Pancreas (tissue), 10 donors: ENCODE data around the gene FOXA2. TPM values are rescaled to one million over a fixed set of nuclear protein-coding genes. Genes with fewer than 3 reads are reported as not detected.

Experiments used
- ATAC-seq, 4 donors: fragments of 200-7000 bp; cut with Tn5 transposase; one replicate each; pipeline versions ENCODE4 v1.8.0 to v1.9.1; 2020; ENCODE audit warnings: mild to moderate bottlenecking in 4 of 4, moderate library complexity in 4 of 4
- DNase-seq, 6 donors: peaks; one replicate each; pipeline ENCODE4 v3.0.0-alpha.2; 2020
- FAIRE-seq: peaks from 2 replicates; lab custom pipeline; 2012; peaks lifted over from hg19 to GRCh38; lab: Jason Lieb, UNC
- H3K27ac ChIP-seq, 4 donors: fragments of 200-600 bp; sonication (generic); 1 replicate in 3 of 4; 2 replicates in 1 of 4; pipeline versions ENCODE4 v1.5.0 to v1.8.0; 2020
- H3K27me3 ChIP-seq, 4 donors: fragments of 200-600 bp; one replicate each; pipeline ENCODE4 v1.8.0; 2021
- H3K36me3 ChIP-seq, 3 donors: fragments of 200-600 bp; sonication (generic) in 1 of 3; one replicate each; pipeline versions ENCODE4 v1.5.0 to v1.8.0; 2020 to 2021
- H3K4me1 ChIP-seq, 3 donors: fragments of 200-600 bp; one replicate each; pipeline ENCODE4 v1.8.0; 2021
- H3K4me3 ChIP-seq, 4 donors: fragments of 200-600 bp; sonication (generic) in 2 of 4; one replicate each; pipeline versions ENCODE4 v1.5.0 to v1.8.0; 2020 to 2021
- H3K9me3 ChIP-seq, 4 donors: fragments of 200-600 bp; one replicate each; pipeline ENCODE4 v1.8.0; 2021
- WGBS, 2 donors: extraction: QIAGEN DNeasy Blood & Tissue Kit; methylation state at CpG; one replicate each; pipeline ENCODE4 v1.1.7; 2013; 5-methylcytosine and 5-hydroxymethylcytosine counted together
- intact Hi-C, 3 donors: fragments of 100-400 bp; cut with DNase I; formaldehyde crosslinking; loops; one replicate each; pipeline versions ENCODE4 v1.11.1 to v1.14.2; 2022
- polyA plus RNA-seq, 2 donors: library from polyadenylated mRNA; stranded (reverse); fragments of 200-250 nt; gene quantifications; one replicate each; pipeline ENCODE4 v1.2.3, GENCODE V29; 2013
- total RNA-seq, 6 donors: library from RNA; stranded (reverse); fragmentation: NEBNext Ultra II Directional in 4 of 6; extraction: Animal tissue kit (Norgen Biotek cat#: 25700) in 4 of 6; gene quantifications; one replicate each; pipeline versions ENCODE4 v1.2.1 to v1.2.4, GENCODE V29; 2021 to 2023
- TF ChIP-seq, protein P1 (sequence below), 4 donors: fragments of 200-600 bp; sonication (generic) in 3 of 4; IDR thresholded peaks; one replicate each; pipeline versions ENCODE4 v1.5.0 to v1.8.0; 2021; ENCODE audit warnings: antibody characterized with exemption in 4 of 4
- donor health status: healthy with polysubstance abuse.
- donor health status: DM: no; HTN: no; CAD: no; lungs with moderate emphysema.
- donor health status: DM: no; HTN: no; CAD: no.
- donor health status: control.
- donor health status: control.
- donor health status: Bipolar disorder and iron deficiency.
- donor health status: DM: yes; HTN: yes; CAD: no.
- donor health status: DM: no; HTN: no; CAD: no.
- donor health status: DM: no; HTN: no; CAD: no.
- donor health status: DM: yes; HTN: yes; CAD: no.

Gene FOXA2
- total and polyA plus RNA-seq, 8 donors, result 14.2 to 30.4 (median 18.3) TPM

DNA sequence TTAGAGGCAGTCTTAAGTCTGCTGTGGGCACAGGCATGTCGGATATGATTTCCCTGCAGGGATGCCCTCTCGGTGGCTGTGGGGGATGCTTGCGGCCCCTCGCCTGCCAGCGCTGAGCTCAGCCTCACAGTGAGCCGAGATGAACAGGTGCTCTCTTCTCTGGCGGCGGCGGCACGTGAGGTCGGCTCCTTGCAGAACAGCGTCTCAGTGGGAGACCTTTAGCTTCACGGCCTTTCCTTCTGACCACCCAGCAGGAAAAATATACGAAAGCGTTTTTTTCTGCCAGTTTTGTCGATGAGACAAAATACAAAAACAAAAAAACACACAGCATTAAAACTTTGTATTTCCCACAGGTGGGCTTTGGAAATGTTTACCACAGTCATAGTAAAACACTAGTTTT lies 23.6 kb downstream of the FOXA2 start:
- ATAC-seq, result no peak
- Histone ChIP-seq H3K27ac (no peak overlapping the region), H3K36me3 (peaks cover 0 to 5% (median 0%) of the 10 kb centered on the region in 3 donors), H3K9me3 (no peaks in the 10 kb centered on the region), H3K4me1 (peaks cover 14 to 23% (median 17%) of the 10 kb centered on the region in 3 donors), H3K4me3 (no peak overlapping the region), H3K27me3 (no peaks in the 10 kb centered on the region)
- DNase-seq, result no peak
- TF ChIP-seq, protein P1, sequence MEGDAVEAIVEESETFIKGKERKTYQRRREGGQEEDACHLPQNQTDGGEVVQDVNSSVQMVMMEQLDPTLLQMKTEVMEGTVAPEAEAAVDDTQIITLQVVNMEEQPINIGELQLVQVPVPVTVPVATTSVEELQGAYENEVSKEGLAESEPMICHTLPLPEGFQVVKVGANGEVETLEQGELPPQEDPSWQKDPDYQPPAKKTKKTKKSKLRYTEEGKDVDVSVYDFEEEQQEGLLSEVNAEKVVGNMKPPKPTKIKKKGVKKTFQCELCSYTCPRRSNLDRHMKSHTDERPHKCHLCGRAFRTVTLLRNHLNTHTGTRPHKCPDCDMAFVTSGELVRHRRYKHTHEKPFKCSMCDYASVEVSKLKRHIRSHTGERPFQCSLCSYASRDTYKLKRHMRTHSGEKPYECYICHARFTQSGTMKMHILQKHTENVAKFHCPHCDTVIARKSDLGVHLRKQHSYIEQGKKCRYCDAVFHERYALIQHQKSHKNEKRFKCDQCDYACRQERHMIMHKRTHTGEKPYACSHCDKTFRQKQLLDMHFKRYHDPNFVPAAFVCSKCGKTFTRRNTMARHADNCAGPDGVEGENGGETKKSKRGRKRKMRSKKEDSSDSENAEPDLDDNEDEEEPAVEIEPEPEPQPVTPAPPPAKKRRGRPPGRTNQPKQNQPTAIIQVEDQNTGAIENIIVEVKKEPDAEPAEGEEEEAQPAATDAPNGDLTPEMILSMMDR (IDR thresholded peaks at IDR 0.05), result no peak
- intact Hi-C loops, result no loop called here
- no peak for FAIRE-seq
- WGBS, 2 donors, result 80 to 84% methylated on average over 16 of the region's 16 CpGs

DNA sequence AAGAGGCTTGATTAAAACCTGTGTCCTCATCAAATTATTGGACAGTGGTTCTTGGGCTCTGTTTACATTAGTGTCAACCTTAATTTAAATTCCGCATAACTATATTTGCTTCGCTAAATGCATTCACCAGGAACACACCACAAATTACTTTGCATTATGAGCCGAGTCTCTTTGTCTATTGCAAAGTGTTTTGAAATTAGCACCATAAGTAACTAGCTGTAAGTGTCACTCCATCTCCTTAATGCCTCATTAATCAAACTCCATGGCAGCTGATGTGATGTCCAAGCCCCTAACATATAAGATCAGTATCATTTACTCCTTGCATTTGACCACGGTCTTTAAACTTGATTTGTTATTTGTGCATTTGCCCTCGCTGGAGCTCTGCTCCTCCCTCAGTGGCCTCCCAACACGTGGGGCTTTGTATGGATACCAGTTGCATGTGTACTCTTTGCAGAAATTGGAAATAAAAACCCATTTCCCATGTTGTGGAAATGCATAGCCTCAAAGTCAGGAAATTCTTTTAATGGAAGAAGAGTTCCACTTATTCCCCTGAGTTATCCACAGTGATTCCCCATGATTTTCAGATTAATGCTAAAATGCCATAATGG lies 24.6 kb downstream of the FOXA2 start:
- TF ChIP-seq, protein P1 (IDR thresholded peaks at IDR 0.05), result no peak
- Histone ChIP-seq H3K9me3 (no peaks in the 10 kb centered on the region), H3K4me3 (no peak overlapping the region), H3K4me1 (peaks cover 14 to 23% (median 17%) of the 10 kb centered on the region in 3 donors), H3K27me3 (no peaks in the 10 kb centered on the region), H3K36me3 (peaks cover 0 to 2% (median 0%) of the 10 kb centered on the region in 3 donors), H3K27ac (no peak overlapping the region)
- intact Hi-C loops, result no loop called here
- WGBS, 2 donors, result 78 to 81% methylated on average over 6 of the region's 6 CpGs
- ATAC-seq (no peak), FAIRE-seq (no peak), DNase-seq (no peak)

DNA sequence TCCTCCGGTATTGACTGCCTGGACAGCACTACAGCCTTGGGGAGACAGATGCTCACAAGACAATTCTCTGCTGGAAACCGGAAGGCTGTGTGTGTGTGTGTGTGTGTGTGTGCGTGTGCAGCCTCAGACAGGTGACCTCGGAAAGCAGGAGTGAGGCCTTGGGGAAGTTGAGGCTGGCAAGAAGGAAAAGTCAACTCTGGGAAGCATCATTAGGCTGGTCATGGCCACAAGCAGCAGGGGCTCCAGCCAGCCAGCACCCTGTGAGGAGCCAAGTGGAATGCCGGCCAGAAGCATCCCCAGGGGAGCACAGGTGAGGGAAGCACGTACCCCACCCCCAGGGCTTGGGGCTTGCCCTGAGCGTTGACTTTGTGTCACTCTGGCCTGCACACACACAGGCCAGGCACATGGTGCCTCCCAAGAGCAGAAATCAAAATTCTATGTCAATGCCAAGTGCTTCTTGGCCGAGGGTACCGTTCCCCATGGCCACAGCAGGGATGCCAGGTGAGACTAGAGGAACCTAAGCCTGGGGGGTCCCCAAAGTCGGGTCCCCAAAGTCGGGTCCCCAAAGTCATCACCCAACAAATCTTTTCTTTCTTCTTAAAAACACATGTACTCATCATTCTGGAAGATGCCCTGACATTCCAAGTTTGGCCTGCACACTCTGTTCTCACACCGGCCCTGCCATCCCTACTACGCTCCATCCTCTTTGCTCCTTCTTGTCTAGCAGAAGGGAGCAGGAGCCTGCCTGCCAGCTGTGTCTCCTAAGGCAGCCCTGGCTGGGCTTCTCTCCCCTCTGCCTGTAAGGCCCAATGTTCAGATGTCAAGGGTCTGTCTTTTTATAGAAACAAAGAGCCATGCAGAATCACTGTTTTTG lies 26.7 kb downstream of the FOXA2 start:
- Histone ChIP-seq H3K4me3 (no peak overlapping the region), H3K4me1 (peaks cover under 1 to 5% (median 2%) of the 10 kb centered on the region in 3 donors), H3K36me3 (no peaks in the 10 kb centered on the region), H3K9me3 (no peaks in the 10 kb centered on the region), H3K27ac (no peak overlapping the region), H3K27me3 (no peaks in the 10 kb centered on the region)
- TF ChIP-seq, protein P1 (IDR thresholded peaks at IDR 0.05), result no peak
- ATAC-seq (peak in 2 of 4 donors; percentile 21 to 30), DNase-seq (no peak), FAIRE-seq (no peak)
- 67 to 71% methylated on average over 13 of the region's 13 CpGs for WGBS, 2 donors
- intact Hi-C loops, result no loop called here

DNA sequence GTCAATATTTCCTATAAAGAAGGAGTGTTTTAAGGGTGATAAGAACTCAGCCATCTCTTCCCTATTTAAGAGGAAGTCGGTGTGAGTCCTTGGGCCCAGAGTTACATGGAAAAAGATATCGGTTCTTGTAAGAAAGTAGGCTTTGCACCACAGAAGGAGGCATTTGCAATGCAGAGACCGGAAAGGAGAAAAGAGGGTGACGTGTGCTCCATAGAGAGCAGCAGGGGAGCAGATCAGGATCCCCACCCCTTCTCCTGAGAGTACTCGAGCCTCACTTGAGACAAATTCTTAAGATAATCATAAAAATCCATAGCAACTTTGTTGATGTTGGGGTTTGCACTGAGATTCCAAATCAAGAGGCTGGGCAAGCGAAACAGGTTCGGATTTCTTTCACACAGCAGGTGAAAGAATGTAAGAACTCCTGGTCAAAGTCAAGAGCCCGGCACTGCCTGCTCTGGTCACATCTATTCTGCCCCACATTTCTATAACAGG lies 27.8 kb downstream of the FOXA2 start:
- Histone ChIP-seq H3K27ac (no peak overlapping the region), H3K36me3 (no peaks in the 10 kb centered on the region), H3K4me1 (no peaks in the 10 kb centered on the region), H3K4me3 (no peak overlapping the region), H3K27me3 (no peaks in the 10 kb centered on the region), H3K9me3 (no peaks in the 10 kb centered on the region)
- DNase-seq (no peak), FAIRE-seq (no peak), ATAC-seq (peak in 1 of 4 donors; percentile 21)
- intact Hi-C loops, result no loop called here
- 58% methylated on average over 8 of the region's 8 CpGs for WGBS, 2 donors
- TF ChIP-seq, protein P1 (IDR thresholded peaks at IDR 0.05), result no peak
